Measurements from ENCODE around the gene TRPM8.
A peak's percentile ranks its signal among the peaks of the same experiment; 100 is the strongest.

Gene TRPM8

DNA sequence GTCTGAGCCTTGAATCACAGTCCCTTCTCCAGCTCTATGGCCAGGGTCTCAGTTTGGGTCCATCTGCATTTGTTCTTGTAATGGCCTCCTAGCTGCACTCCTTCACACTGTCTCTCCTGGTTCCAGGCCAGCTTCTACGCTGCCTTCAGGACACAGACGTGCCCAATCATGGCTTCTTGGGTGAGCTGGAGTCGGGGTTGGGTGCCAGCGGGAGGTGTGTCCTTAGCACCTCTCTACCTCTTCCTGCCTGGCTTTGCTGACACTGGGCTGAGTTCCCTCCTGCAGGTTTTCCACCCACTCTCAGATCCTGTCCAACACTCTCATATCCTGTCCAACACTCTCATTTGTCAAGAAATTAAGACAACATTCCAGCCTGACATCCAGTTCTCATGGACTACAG is 9.6 kb downstream of the TRPM8 start:
- DNase-seq (ENCODE audit: low read depth, low spot score) = no peak

DNA sequence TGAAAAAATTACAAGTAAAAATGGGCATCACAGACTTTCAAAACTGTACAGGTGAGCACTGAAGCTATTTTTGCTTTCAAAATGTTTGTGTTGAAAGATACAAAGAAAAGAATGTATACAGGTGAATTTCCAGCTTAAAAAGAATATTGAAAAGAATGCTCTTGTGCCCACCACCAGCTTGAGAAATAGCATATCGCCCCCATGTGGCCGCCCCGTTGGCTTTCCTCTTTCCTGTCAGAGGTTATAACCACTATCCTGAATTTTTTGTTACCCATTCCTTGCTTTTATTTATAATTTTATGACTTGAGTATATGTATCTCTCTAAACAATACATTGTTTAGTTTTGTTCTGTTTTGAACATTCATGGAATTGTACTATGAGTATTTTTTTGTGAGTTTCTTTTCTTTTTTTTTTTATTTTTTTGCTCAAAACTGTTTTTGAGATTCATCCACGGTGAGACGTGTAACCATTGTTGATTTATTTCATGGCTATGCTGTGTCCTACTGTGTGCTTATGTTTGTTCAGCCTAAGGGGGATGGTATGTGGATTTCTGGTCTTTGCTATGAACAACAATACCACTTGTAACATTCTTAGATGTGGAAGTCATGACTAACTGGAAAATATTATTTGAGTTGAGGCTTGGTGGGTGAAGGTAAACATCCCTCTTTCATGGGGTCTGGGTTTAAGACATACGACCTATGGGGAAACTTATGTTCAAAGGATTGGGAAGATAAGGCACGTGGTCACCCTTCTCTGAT is 11.6 kb downstream of the TRPM8 start:
- H3K9me3 ChIP-seq (ENCODE audit: low read depth, low read length) = no peaks in the 10 kb centered on the region
- no peak for DNase-seq (ENCODE audit: low read depth, low spot score)
- H3K36me3 ChIP-seq (ENCODE audit: insufficient read depth, low read length) = peaks cover 4% of the 10 kb centered on the region; the same call in 1 of the 2 replicates
- peak overlapping the region; percentile 54 for H3K9ac ChIP-seq (ENCODE audit: insufficient read length)
- TF ChIP-seq EZH2 (IDR thresholded peaks at IDR 0.05) = no peak
- TF ChIP-seq POLR2AphosphoS5 (IDR thresholded peaks at IDR 0.05; ENCODE audit: borderline replicate concordance, low read depth, low read length) = no peak
- no peak for TF ChIP-seq FOXP2 (optimal IDR thresholded peaks at IDR 0.05; ENCODE audit: control extremely low read depth, extremely low read length, insufficient read depth)
- H3K27ac ChIP-seq = peak overlapping the region; percentile 51
- 0 out of 2 replicates have a peak overlapping the region, but pooled peaks have one; percentile 39 for H3K4me3 ChIP-seq

More for the DNA sequence above, 9.6 kb downstream of the TRPM8 start:
- Histone ChIP-seq H3K9ac (ENCODE audit: insufficient read length) (no peak overlapping the region), H3K4me3 (no peak overlapping the region), H3K36me3 (ENCODE audit: insufficient read depth, low read length) (no peaks in the 10 kb centered on the region; the same call in 1 of the 2 replicates), H3K27ac (no peak overlapping the region), H3K9me3 (ENCODE audit: low read depth, low read length) (no peaks in the 10 kb centered on the region)
- TF ChIP-seq EZH2 (IDR thresholded peaks at IDR 0.05) (no peak), FOXP2 (optimal IDR thresholded peaks at IDR 0.05; ENCODE audit: control extremely low read depth, extremely low read length, insufficient read depth) (no peak), POLR2AphosphoS5 (IDR thresholded peaks at IDR 0.05; ENCODE audit: borderline replicate concordance, low read depth, low read length) (no peak)

DNA sequence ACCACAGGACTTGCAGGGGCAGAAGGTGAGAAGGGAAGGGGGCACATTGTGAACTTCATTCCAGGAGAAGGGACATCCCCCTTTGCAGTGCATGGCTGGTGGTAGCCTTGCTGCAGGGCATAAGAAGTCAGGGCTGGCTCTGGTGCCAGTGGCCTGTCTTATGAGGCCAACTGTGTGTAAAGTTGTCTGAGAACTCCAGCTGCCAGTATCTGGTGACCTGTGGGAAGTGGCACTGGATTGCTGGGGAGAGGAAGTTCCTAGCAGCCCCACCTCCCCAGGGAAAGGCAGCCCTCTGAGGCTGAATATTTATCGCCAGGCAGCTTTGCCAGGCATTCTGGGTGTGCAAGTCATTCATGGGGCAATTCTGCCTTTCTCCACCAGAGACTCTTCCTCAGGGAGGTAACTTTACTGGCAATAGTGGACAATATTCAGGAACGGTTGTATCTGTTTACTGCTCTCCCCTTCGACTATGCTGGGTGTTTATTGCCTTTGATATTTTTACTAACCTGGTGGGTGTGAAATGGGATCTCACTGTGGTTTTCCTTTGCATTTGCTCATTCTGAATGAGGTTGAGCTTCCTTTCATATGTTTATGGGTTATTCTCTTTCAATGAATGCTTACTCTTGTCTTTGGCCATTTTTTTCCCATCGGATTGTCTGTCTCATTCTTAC is 12.3 kb downstream of the TRPM8 start:
- Histone ChIP-seq H3K9ac (ENCODE audit: insufficient read length) (peak overlapping the region; percentile 54), H3K9me3 (ENCODE audit: low read depth, low read length) (no peaks in the 10 kb centered on the region), H3K36me3 (ENCODE audit: insufficient read depth, low read length) (peaks cover 4% of the 10 kb centered on the region; the same call in 1 of the 2 replicates), H3K4me3 (peak overlapping the region; percentile 39; the same call in 1 of the 2 replicates), H3K27ac (peak overlapping the region; percentile 51)
- no peak for TF ChIP-seq FOXP2 (optimal IDR thresholded peaks at IDR 0.05; ENCODE audit: control extremely low read depth, extremely low read length, insufficient read depth)
- TF ChIP-seq EZH2 (IDR thresholded peaks at IDR 0.05) = no peak
- no peak for TF ChIP-seq POLR2AphosphoS5 (IDR thresholded peaks at IDR 0.05; ENCODE audit: borderline replicate concordance, low read depth, low read length)
- no peak for DNase-seq (ENCODE audit: low read depth, low spot score)

DNA sequence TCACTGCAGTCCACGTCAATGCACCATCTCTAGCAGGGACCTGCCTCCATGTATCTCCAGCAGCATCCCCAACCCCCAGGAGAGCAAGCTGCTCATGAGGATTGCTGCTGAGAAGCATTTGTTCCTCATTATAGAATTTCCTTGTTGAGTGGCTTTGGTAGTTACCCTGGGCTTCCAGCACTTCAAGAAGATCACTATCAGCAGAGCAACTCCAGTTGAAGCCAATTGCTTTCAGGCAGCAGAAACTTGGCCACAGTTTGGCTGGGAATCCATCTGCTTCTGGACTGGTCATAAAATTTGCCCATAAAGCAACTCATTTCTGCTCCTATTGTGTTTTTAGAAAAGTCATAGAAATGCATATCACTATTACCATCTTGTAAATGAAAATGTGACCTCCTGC is 17.4 kb downstream of the TRPM8 start:
- H3K9me3 ChIP-seq (ENCODE audit: low read depth, low read length) = no peaks in the 10 kb centered on the region
- peaks cover 4% of the 10 kb centered on the region; the same call in 1 of the 2 replicates for H3K36me3 ChIP-seq (ENCODE audit: insufficient read depth, low read length)
- H3K27ac ChIP-seq = no peak overlapping the region
- DNase-seq (ENCODE audit: low read depth, low spot score) = no peak
- no peak overlapping the region for H3K9ac ChIP-seq (ENCODE audit: insufficient read length)
- no peak overlapping the region for H3K4me3 ChIP-seq
- TF ChIP-seq POLR2AphosphoS5 (IDR thresholded peaks at IDR 0.05; ENCODE audit: borderline replicate concordance, low read depth, low read length) (no peak), EZH2 (IDR thresholded peaks at IDR 0.05) (no peak), FOXP2 (optimal IDR thresholded peaks at IDR 0.05; ENCODE audit: control extremely low read depth, extremely low read length, insufficient read depth) (no peak)

DNA sequence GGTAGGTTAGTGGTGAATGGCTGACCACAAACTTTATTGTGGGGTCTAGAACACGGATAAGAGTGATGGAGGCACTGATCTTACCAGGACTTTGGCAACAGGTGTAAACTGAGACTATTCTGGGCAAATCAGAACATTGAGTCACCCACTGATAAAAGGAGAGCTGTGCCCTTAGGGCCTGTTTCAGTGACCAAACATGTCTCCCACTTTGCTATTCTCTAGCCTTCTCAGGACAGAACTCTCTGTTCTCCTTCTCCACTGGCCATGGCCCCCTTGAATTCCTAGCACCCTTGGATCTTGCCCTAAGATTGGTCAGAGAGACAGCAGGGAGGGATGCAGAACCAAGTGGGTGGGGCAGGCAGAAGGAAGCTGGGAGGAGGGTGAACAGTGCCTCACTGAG is 18.3 kb downstream of the TRPM8 start:
- Histone ChIP-seq H3K9ac (ENCODE audit: insufficient read length) (no peak overlapping the region), H3K36me3 (ENCODE audit: insufficient read depth, low read length) (peaks cover 4% of the 10 kb centered on the region; the same call in 1 of the 2 replicates), H3K27ac (no peak overlapping the region), H3K4me3 (no peak overlapping the region), H3K9me3 (ENCODE audit: low read depth, low read length) (no peaks in the 10 kb centered on the region)
- DNase-seq (ENCODE audit: low read depth, low spot score) = no peak
- no peak for TF ChIP-seq FOXP2 (optimal IDR thresholded peaks at IDR 0.05; ENCODE audit: control extremely low read depth, extremely low read length, insufficient read depth)
- no peak for TF ChIP-seq EZH2 (IDR thresholded peaks at IDR 0.05)
- TF ChIP-seq POLR2AphosphoS5 (IDR thresholded peaks at IDR 0.05; ENCODE audit: borderline replicate concordance, low read depth, low read length) = no peak

DNA sequence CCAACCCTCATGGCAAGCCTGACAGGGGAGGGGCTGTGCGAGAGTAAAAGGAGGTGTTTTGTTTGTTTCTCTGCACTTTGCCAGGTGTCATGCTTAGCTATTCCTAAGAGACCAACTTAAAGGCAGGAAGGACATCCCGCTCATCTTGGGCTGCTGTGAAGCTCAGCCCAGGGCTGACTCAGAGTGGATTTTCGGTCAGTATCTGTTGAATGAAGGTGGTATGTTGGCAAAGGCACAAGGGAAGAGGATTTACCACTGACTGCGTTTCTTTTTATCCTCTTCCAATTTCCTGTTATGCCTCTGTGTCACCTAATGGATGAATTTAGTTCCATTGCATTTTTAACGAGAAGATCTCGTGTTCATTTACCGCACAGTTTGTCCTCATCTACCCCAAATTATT is 18.9 kb downstream of the TRPM8 start:
- Histone ChIP-seq H3K9me3 (ENCODE audit: low read depth, low read length) (no peaks in the 10 kb centered on the region), H3K27ac (no peak overlapping the region), H3K9ac (ENCODE audit: insufficient read length) (no peak overlapping the region), H3K36me3 (ENCODE audit: insufficient read depth, low read length) (peaks cover 4% of the 10 kb centered on the region; the same call in 1 of the 2 replicates), H3K4me3 (no peak overlapping the region)
- no peak for DNase-seq (ENCODE audit: low read depth, low spot score)
- TF ChIP-seq FOXP2 (optimal IDR thresholded peaks at IDR 0.05; ENCODE audit: control extremely low read depth, extremely low read length, insufficient read depth) = no peak
- TF ChIP-seq POLR2AphosphoS5 (IDR thresholded peaks at IDR 0.05; ENCODE audit: borderline replicate concordance, low read depth, low read length) = no peak

DNA sequence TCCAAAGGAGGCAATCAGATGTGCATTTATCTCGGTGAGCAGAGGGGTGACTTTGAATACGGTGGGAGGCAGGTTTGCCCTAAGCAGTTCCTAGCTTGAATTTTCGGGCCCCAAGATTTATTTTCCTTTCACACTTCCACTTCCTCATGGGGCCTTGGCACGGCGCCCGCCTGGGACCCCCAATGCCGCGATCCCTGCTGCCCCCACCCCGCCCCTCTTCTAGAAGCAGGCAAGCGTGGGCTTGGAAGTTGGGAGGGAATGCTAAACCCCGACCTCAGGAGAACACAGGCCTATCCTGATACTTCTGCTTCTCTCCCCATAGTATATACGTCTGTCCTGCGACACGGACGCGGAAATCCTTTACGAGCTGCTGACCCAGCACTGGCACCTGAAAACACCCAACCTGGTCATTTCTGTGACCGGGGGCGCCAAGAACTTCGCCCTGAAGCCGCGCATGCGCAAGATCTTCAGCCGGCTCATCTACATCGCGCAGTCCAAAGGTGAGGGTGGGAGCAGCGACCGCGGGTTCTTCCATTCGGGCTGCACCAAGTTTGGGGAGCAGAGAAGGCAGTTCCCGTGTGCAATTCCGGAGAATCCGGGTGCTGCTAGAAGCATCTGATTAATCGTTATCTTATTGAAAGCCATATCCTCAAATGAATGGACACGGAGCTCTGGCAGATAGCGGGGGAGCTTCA is 21.6 kb downstream of the TRPM8 start:
- TF ChIP-seq EZH2 (IDR thresholded peaks at IDR 0.05) (no peak), FOXP2 (optimal IDR thresholded peaks at IDR 0.05; ENCODE audit: control extremely low read depth, extremely low read length, insufficient read depth) (no peak), POLR2AphosphoS5 (IDR thresholded peaks at IDR 0.05; ENCODE audit: borderline replicate concordance, low read depth, low read length) (no peak)
- no peak overlapping the region for H3K9ac ChIP-seq (ENCODE audit: insufficient read length)
- no peak for DNase-seq (ENCODE audit: low read depth, low spot score)
- no peaks in the 10 kb centered on the region for H3K9me3 ChIP-seq (ENCODE audit: low read depth, low read length)
- H3K36me3 ChIP-seq (ENCODE audit: insufficient read depth, low read length) = peaks cover 5% of the 10 kb centered on the region
- H3K27ac ChIP-seq = no peak overlapping the region
- H3K4me3 ChIP-seq = no peak overlapping the region
